H1 (cell line): Measurements from ENCODE around the gene GPR15. TPM values are rescaled to one million over a fixed set of nuclear protein-coding genes. Genes with fewer than 3 reads are reported as not detected.

Experiments
- CTCF ChIA-PET: fragments of 300-600 bp; sonication (Branson Sonifier 250); formaldehyde crosslinking; loops from one replicate; lab custom pipeline; 2021; ENCODE audit not compliant: partially characterized antibody; lab: Charles Lee
- POLR2A ChIA-PET: fragments of 300-600 bp; sonication (Branson Sonifier 250); formaldehyde crosslinking; loops from one replicate; lab custom pipeline; 2021; ENCODE audit warnings: inconsistent platforms; ENCODE audit not compliant: partially characterized antibody; lab: Charles Lee
- DNase-seq, 2 experiments: peaks; one replicate each; pipeline versions ENCODE4 v3.0.0 to v3.0.0-alpha.2; 2010 to 2022; ENCODE audit warnings: low spot score in 2 of 2, low read depth in 1 of 2, mixed read lengths in 1 of 2
- FAIRE-seq: peaks from 2 replicates; lab custom pipeline; 2011; peaks lifted over from hg19 to GRCh38; lab: Jason Lieb, UNC
- H2AFZ ChIP-seq: 2 replicates; pipeline ENCODE4 v1.8.1; 2012; ENCODE audit warnings: low read length, inconsistent platforms
- H2AK5ac ChIP-seq: 2 replicates; pipeline ENCODE4 v1.6.1; 2013; ENCODE audit warnings: low read depth, low read length
- H2BK120ac ChIP-seq: replicated peaks from 2 replicates; pipeline ENCODE3; 2013; ENCODE audit warnings: low read depth, low read length, inconsistent platforms
- H2BK12ac ChIP-seq: 2 replicates; pipeline ENCODE4 v1.6.1; 2013; ENCODE audit warnings: low read depth, low read length
- H2BK15ac ChIP-seq: 2 replicates; pipeline ENCODE4 v1.6.1; 2013; ENCODE audit warnings: low read length
- H2BK20ac ChIP-seq: 2 replicates; pipeline ENCODE4 v1.6.1; 2013; ENCODE audit warnings: low read length
- H2BK5ac ChIP-seq: 2 replicates; pipeline ENCODE4 v1.6.1; 2013; ENCODE audit warnings: low read depth, low read length
- H3K14ac ChIP-seq: 2 replicates; pipeline ENCODE4 v1.6.1; 2013; ENCODE audit warnings: inconsistent platforms; ENCODE audit not compliant: insufficient read length
- H3K18ac ChIP-seq: 2 replicates; pipeline ENCODE4 v1.6.1; 2013; ENCODE audit warnings: low read length; ENCODE audit errors: extremely low read depth
- H3K23ac ChIP-seq: 2 replicates; pipeline ENCODE4 v1.6.1; 2013; ENCODE audit warnings: inconsistent platforms; ENCODE audit not compliant: insufficient read length
- H3K23me2 ChIP-seq: 2 replicates; pipeline ENCODE4 v1.6.1; 2013; ENCODE audit warnings: low read depth, low read length
- H3K27ac ChIP-seq: 2 replicates; pipeline ENCODE4 v1.6.1; 2011; ENCODE audit warnings: low read depth, low read length, inconsistent platforms
- H3K27me3 ChIP-seq, 4 experiments: replicated peaks in 1 of 4; 1 replicate in 1 of 4; 2 replicates in 3 of 4; pipeline versions ENCODE4 v1.6.1 to v1.8.1; 2011 to 2013; ENCODE audit warnings: low read length in 3 of 4, mild to moderate bottlenecking in 3 of 4, inconsistent platforms in 2 of 4, mixed read lengths in 2 of 4, moderate library complexity in 1 of 4; ENCODE audit not compliant: control insufficient read depth in 3 of 4, insufficient read depth in 3 of 4; ENCODE audit errors: extremely low read depth in 1 of 4
- H3K36me3 ChIP-seq, 4 experiments: 2 replicates each; pipeline versions ENCODE4 v1.6.1 to v1.8.1; 2011 to 2013; ENCODE audit warnings: mild to moderate bottlenecking in 4 of 4, low read length in 3 of 4, moderate library complexity in 2 of 4, control low read depth in 1 of 4, inconsistent platforms in 1 of 4; ENCODE audit not compliant: insufficient read depth in 4 of 4, control insufficient read depth in 2 of 4
- H3K4ac ChIP-seq: replicated peaks from 2 replicates; pipeline ENCODE3; 2013; ENCODE audit warnings: low read length, low read depth, mixed read lengths, inconsistent platforms; ENCODE audit not compliant: insufficient read length
- H3K4me1 ChIP-seq, 4 experiments: replicated peaks in 1 of 4; 1 replicate in 1 of 4; 2 replicates in 3 of 4; pipeline versions ENCODE4 v1.6.1 to v1.8.1; 2011 to 2013; ENCODE audit warnings: low read length in 3 of 4, inconsistent platforms in 2 of 4, mixed read lengths in 1 of 4; ENCODE audit not compliant: insufficient read depth in 4 of 4, control insufficient read depth in 3 of 4
- H3K4me2 ChIP-seq, 2 experiments: 2 replicates each; pipeline versions ENCODE4 v1.6.1 to v1.8.1; 2011 to 2013; ENCODE audit warnings: low read depth in 2 of 2, low read length in 2 of 2, control low read depth in 1 of 2, inconsistent platforms in 1 of 2, mild to moderate bottlenecking in 1 of 2; ENCODE audit not compliant: insufficient read depth in 1 of 2
- H3K4me3 ChIP-seq, 4 experiments: fragments of 200-600, 300-600 bp in 1 of 4; sonication (generic), shearing (Covaris generic), sonication (Bioruptor Twin) in 1 of 4; 2 replicates each; pipeline versions ENCODE4 v1.5.1 to v1.8.1; 2011 to 2016; ENCODE audit warnings: low read length in 4 of 4, low read depth in 3 of 4, control low read depth in 2 of 4, inconsistent platforms in 2 of 4, mild to moderate bottlenecking in 2 of 4, mixed read lengths in 1 of 4, moderate library complexity in 1 of 4; ENCODE audit not compliant: insufficient read depth in 2 of 4; ENCODE audit errors: extremely low read depth in 1 of 4
- H3K56ac ChIP-seq: replicated peaks from 2 replicates; pipeline ENCODE3; 2013; ENCODE audit warnings: low read depth, mild to moderate bottlenecking, mixed read lengths, low read length, inconsistent platforms; ENCODE audit not compliant: insufficient read length
- H3K79me1 ChIP-seq: 2 replicates; pipeline ENCODE4 v1.6.1; 2013; ENCODE audit warnings: low read depth, low read length, control low read depth
- H3K79me2 ChIP-seq, 2 experiments: 2 replicates each; pipeline versions ENCODE4 v1.6.1 to v1.8.1; 2012 to 2013; ENCODE audit warnings: low read length in 2 of 2, mild to moderate bottlenecking in 2 of 2, inconsistent platforms in 1 of 2; ENCODE audit not compliant: insufficient read depth in 2 of 2, control insufficient read depth in 1 of 2
- H3K9ac ChIP-seq, 4 experiments: replicated peaks in 1 of 4; 1 replicate in 1 of 4; 2 replicates in 3 of 4; pipeline versions ENCODE4 v1.6.1 to v1.8.1; 2011 to 2013; ENCODE audit warnings: low read depth in 3 of 4, low read length in 3 of 4, control low read depth in 2 of 4, mild to moderate bottlenecking in 2 of 4, moderate library complexity in 2 of 4, inconsistent platforms in 1 of 4; ENCODE audit errors: extremely low read depth in 1 of 4
- H3K9me3 ChIP-seq, 2 experiments: 2 replicates each; pipeline versions ENCODE4 v1.6.1 to v1.8.1; 2012 to 2013; ENCODE audit warnings: mild to moderate bottlenecking in 2 of 2, moderate library complexity in 2 of 2, control low read depth in 1 of 2, inconsistent platforms in 1 of 2, low read depth in 1 of 2, low read length in 1 of 2, mixed read lengths in 1 of 2; ENCODE audit not compliant: insufficient read depth in 2 of 2
- H4K20me1 ChIP-seq, 2 experiments: replicated peaks in 1 of 2; 2 replicates each; pipeline versions ENCODE3 to v1.8.1; 2011 to 2013; ENCODE audit warnings: inconsistent platforms in 2 of 2, low read length in 2 of 2, mild to moderate bottlenecking in 1 of 2; ENCODE audit not compliant: insufficient read depth in 2 of 2, control insufficient read depth in 1 of 2
- H4K5ac ChIP-seq: 2 replicates; pipeline ENCODE4 v1.6.1; 2013; ENCODE audit warnings: low read length, low read depth, mixed read lengths, inconsistent platforms; ENCODE audit not compliant: insufficient read length
- H4K8ac ChIP-seq: 2 replicates; pipeline ENCODE4 v1.8.0; 2013; ENCODE audit warnings: mild to moderate bottlenecking, moderate library complexity, low read length, inconsistent platforms; ENCODE audit not compliant: insufficient read depth; ENCODE audit errors: extremely low read depth
- H4K91ac ChIP-seq: replicated peaks from 2 replicates; pipeline ENCODE3; 2013; ENCODE audit warnings: low read length, mixed read lengths, inconsistent platforms; ENCODE audit not compliant: insufficient read length
- ASH2L ChIP-seq: fragments of 200-600, 300-600 bp; sonication (generic); IDR thresholded peaks from one replicate; pipeline ENCODE4 v1.7.1; 2017; ENCODE audit warnings: low read length
- BRCA1 ChIP-seq: IDR thresholded peaks from 2 replicates; pipeline ENCODE4 v1.6.1; 2012; ENCODE audit warnings: low read depth, low read length, improper control_type of control experiment
- CREB1 ChIP-seq: IDR thresholded peaks from 2 replicates; pipeline ENCODE4 v1.6.1; 2012; ENCODE audit warnings: inconsistent platforms
- EGR1 ChIP-seq: IDR thresholded peaks from 2 replicates; pipeline ENCODE4 v1.6.1; 2011; ENCODE audit warnings: low read depth, low read length, borderline replicate concordance
- EP300 ChIP-seq, 2 experiments: IDR thresholded peaks; 1 replicate in 1 of 2; 2 replicates in 1 of 2; pipeline ENCODE4 v1.6.1; 2011 to 2012; ENCODE audit warnings: low read depth in 2 of 2, low read length in 2 of 2, mild to moderate bottlenecking in 2 of 2, borderline replicate concordance in 1 of 2, inconsistent platforms in 1 of 2, moderate library complexity in 1 of 2
- JUN ChIP-seq: IDR thresholded peaks from 2 replicates; pipeline ENCODE4 v1.6.1; 2011; ENCODE audit warnings: low read depth, mild to moderate bottlenecking, improper control_type of control experiment, low read length
- NANOG ChIP-seq: IDR thresholded peaks from 2 replicates; pipeline ENCODE4 v1.6.1; 2011; ENCODE audit warnings: low read length, low read depth, mild to moderate bottlenecking, inconsistent platforms; ENCODE audit not compliant: insufficient read depth, poor library complexity, severe bottlenecking
- PHF8 ChIP-seq: fragments of 200-600 bp; sonication (generic); conservative IDR thresholded peaks from 2 replicates; pipeline ENCODE4 v1.7.1; 2012; ENCODE audit warnings: low read depth, mild to moderate bottlenecking, inconsistent platforms, low read length, moderate library complexity
- POLR2A ChIP-seq, 2 experiments: IDR thresholded peaks; 1 replicate in 1 of 2; 2 replicates in 1 of 2; pipeline ENCODE4 v1.6.1; 2011; ENCODE audit warnings: low read depth in 2 of 2, low read length in 2 of 2, mild to moderate bottlenecking in 2 of 2; ENCODE audit errors: control extremely low read depth in 1 of 2
- POLR2AphosphoS5 ChIP-seq: IDR thresholded peaks from 2 replicates; pipeline ENCODE4 v1.6.1; 2011; ENCODE audit warnings: low read depth, low read length
- RAD21 ChIP-seq, 2 experiments: IDR thresholded peaks in 1 of 2; conservative IDR thresholded peaks in 1 of 2; 2 replicates each; pipeline ENCODE4 v1.6.1; 2011; ENCODE audit warnings: low read depth in 2 of 2, low read length in 2 of 2, improper control_type of control experiment in 1 of 2, inconsistent platforms in 1 of 2, mild to moderate bottlenecking in 1 of 2, moderate library complexity in 1 of 2
- RXRA ChIP-seq: IDR thresholded peaks from 2 replicates; pipeline ENCODE4 v1.6.1; 2011; ENCODE audit warnings: low read depth, mild to moderate bottlenecking, low read length, moderate library complexity; ENCODE audit not compliant: insufficient read depth
- TAF1 ChIP-seq: IDR thresholded peaks from 2 replicates; pipeline ENCODE4 v1.6.1; 2011; ENCODE audit warnings: mild to moderate bottlenecking, low read depth, low read length
- TCF12 ChIP-seq: IDR thresholded peaks from 2 replicates; pipeline ENCODE4 v1.6.1; 2011; ENCODE audit warnings: low read depth, mild to moderate bottlenecking, low read length
- ZNF274 ChIP-seq: IDR thresholded peaks from 2 replicates; pipeline ENCODE4 v1.7.0; 2012; ENCODE audit warnings: low read length, borderline replicate concordance; ENCODE audit errors: extremely low read depth
- WGBS, 2 experiments: shearing (Covaris generic) in 1 of 2; methylation state at CpG; one replicate each; pipeline versions ENCODE4 v1.1.6 to v1.1.7; 2013 to 2015; ENCODE audit warnings: low lambda C conversion rate in 2 of 2, mixed read lengths in 2 of 2, inconsistent platforms in 1 of 2, low coverage in 1 of 2, missing lambda C conversion rate in 1 of 2; ENCODE audit not compliant: insufficient replicate concordance in 2 of 2, insufficient coverage in 1 of 2, insufficient read length in 1 of 2; ENCODE audit errors: extremely low coverage in 1 of 2, missing lambda C conversion rate in 1 of 2; 5-methylcytosine and 5-hydroxymethylcytosine counted together
- polyA plus RNA-seq, 7 experiments: library from polyadenylated mRNA; depleted of rRNA in 3 of 7; stranded (reverse) in 5 of 7; unstranded in 2 of 7; fragments of >200 nt in 5 of 7; fragments of 200-250 nt in 2 of 7; gene quantifications; 1 replicate in 5 of 7; 2 replicates in 1 of 7; 4 replicates in 1 of 7; pipeline versions ENCODE4 v1.2.1 to v1.2.3, GENCODE V29; 2011 to 2013; ENCODE audit warnings: missing spikeins in 2 of 7, mixed read lengths in 2 of 7
- total RNA-seq: library from RNA; stranded (reverse); fragmentation: NEBNext Ultra II Directional; extraction: Animal tissue kit (Norgen Biotek cat#: 25700); gene quantifications from 2 replicates; pipeline ENCODE4 v1.2.1, GENCODE V29; 2021

Gene GPR15
- total and polyA plus RNA-seq, 2 of the 8 experiments (the other 6 are each of a cell fraction or from before 2014, with no cell fraction given), result not detected

DNA sequence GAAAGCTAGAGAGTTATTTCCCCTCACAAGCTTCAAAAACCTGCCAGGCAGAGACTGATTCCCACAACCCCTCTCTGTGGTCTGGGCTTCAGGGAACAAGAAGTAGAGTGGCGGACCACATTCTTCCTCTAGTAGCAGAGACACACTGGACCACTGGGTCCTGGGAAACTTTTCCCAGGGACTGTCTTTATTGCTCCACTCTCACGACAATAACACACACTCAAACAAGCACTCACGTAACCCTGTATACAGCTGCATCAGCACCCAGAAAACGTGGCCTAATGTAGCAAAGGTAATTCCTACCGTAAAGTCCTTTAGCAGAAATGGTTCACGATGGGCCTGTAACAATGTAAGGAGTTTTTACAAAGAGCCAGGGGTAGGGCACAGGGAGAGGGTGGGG, 34.1 kb downstream of the GPR15 start:
- H3K18ac ChIP-seq, result no peak overlapping the region
- H4K20me1 ChIP-seq, result no peaks in the 10 kb centered on the region
- H3K23me2 ChIP-seq, result no peaks in the 10 kb centered on the region
- H2BK20ac ChIP-seq, result no peak overlapping the region
- no peak overlapping the region for H2BK15ac ChIP-seq
- H3K4ac ChIP-seq, result no peak overlapping the region
- H2AFZ ChIP-seq, result peak overlapping the region; percentile 35; the same call in 1 of the 2 replicates
- H2BK12ac ChIP-seq, result no peak overlapping the region
- no peaks in the 10 kb centered on the region for H3K79me1 ChIP-seq
- POLR2A ChIA-PET, result no interaction called here
- no peak overlapping the region for H2BK5ac ChIP-seq
- no peak overlapping the region for H3K4me3 ChIP-seq
- no peak overlapping the region for H4K5ac ChIP-seq
- no peak overlapping the region for H4K8ac ChIP-seq
- no peak for DNase-seq
- H3K9me3 ChIP-seq, result no peaks in the 10 kb centered on the region
- H3K27ac ChIP-seq, result no peak overlapping the region
- H3K23ac ChIP-seq, result no peak overlapping the region
- H3K79me2 ChIP-seq, result no peaks in the 10 kb centered on the region
- H3K14ac ChIP-seq, result no peak overlapping the region
- WGBS, 2 experiments, result 77% methylated on average over 6 of the region's 6 CpGs; no CpG with 5 or more reads in 1 of the 2 experiments
- H3K27me3 ChIP-seq, result no peaks in the 10 kb centered on the region
- no peak for TF ChIP-seq ZNF274
- TF ChIP-seq EP300 (IDR thresholded peaks at IDR 0.05; ENCODE audit: borderline replicate concordance in 1 of 2, low read depth in 2 of 2, low read length in 2 of 2), result no peak
- no peak for TF ChIP-seq RAD21 (IDR thresholded peaks at IDR 0.05 in 1 of 2, conservative IDR thresholded peaks at IDR 0.05 in 1 of 2; ENCODE audit: low read depth in 2 of 2, low read length in 2 of 2)
- no peak for TF ChIP-seq BRCA1
- TF ChIP-seq PHF8, result no peak
- TF ChIP-seq CREB1, result no peak
- no peak for TF ChIP-seq NANOG
- TF ChIP-seq EGR1, result no peak
- no peak for TF ChIP-seq POLR2A (IDR thresholded peaks at IDR 0.05; ENCODE audit: control extremely low read depth in 1 of 2, low read depth in 2 of 2, low read length in 2 of 2)
- TF ChIP-seq TCF12, result no peak
- TF ChIP-seq ASH2L, result no peak
- TF ChIP-seq TAF1, result no peak
- no peak for TF ChIP-seq JUN
- no peak for TF ChIP-seq RXRA
- no peak for TF ChIP-seq POLR2AphosphoS5
- H4K91ac ChIP-seq, result no peak overlapping the region
- H3K56ac ChIP-seq, result no peak overlapping the region
- H3K9ac ChIP-seq, result no peak overlapping the region
- H2AK5ac ChIP-seq, result no peak overlapping the region
- H3K4me1 ChIP-seq, result no peaks in the 10 kb centered on the region
- FAIRE-seq, result no peak
- no peak overlapping the region for H3K4me2 ChIP-seq
- H2BK120ac ChIP-seq, result no peak overlapping the region
- no peaks in the 10 kb centered on the region for H3K36me3 ChIP-seq
- CTCF ChIA-PET, result interaction anchor here (0.6 kb wide), 2 partner anchors 18 to 36 kb away, joined by 3 read pairs; no protein-coding TSS in a partner anchor
